HepG2 (cell line): Measurements from ENCODE around the gene L3MBTL3. TPM values are rescaled to one million over a fixed set of nuclear protein-coding genes. Genes with fewer than 3 reads are reported as not detected.

Source experiments
- IRX3 ChIP-seq: sonication (generic); formaldehyde crosslinking; IDR thresholded peaks from 2 replicates; pipeline ENCODE4 v1.8.1; 2023; ENCODE audit warnings: mild to moderate bottlenecking, low read depth, missing genetic modification reagents, borderline replicate concordance
- TFDP1 ChIP-seq: IDR thresholded peaks from 2 replicates; pipeline ENCODE4 v1.6.1; 2016; ENCODE audit warnings: missing compliant biosample characterization, missing genetic modification reagents, borderline replicate concordance
- TOE1 ChIP-seq: sonication (generic); formaldehyde crosslinking; IDR thresholded peaks from 2 replicates; pipeline ENCODE4 v1.4.0; 2020; ENCODE audit warnings: mild to moderate bottlenecking, missing genetic modification reagents
- TRIM22 ChIP-seq: fragments of 450-650 bp; IDR thresholded peaks from 2 replicates; pipeline ENCODE4 v1.6.1; 2017
- UBTF ChIP-seq: sonication (generic); formaldehyde crosslinking; IDR thresholded peaks from 2 replicates; pipeline ENCODE4 v1.4.0; 2020; ENCODE audit warnings: mild to moderate bottlenecking, missing genetic modification reagents
- ZNF142 ChIP-seq: sonication (generic); formaldehyde crosslinking; IDR thresholded peaks from 2 replicates; pipeline ENCODE4 v1.4.0; 2020; ENCODE audit warnings: missing genetic modification reagents
- ZNF605 ChIP-seq: sonication (generic); formaldehyde crosslinking; IDR thresholded peaks from 2 replicates; pipeline ENCODE4 v1.8.0; 2022; ENCODE audit warnings: mild to moderate bottlenecking, missing genetic modification reagents
- ZNF777 ChIP-seq: sonication (generic); formaldehyde crosslinking; IDR thresholded peaks from 2 replicates; pipeline ENCODE4 v1.4.0; 2020; ENCODE audit warnings: missing genetic modification reagents
- polyA plus RNA-seq, 8 experiments: library from polyadenylated mRNA; depleted of rRNA in 3 of 8; stranded (reverse) in 7 of 8; unstranded in 1 of 8; fragments of >200 nt; fragmentation: Illumina TruSeq in 4 of 8; extraction: Trizol in 4 of 8; gene quantifications; 2 replicates each; pipeline versions ENCODE4 v1.2.1 to v1.2.3, GENCODE V29; 2011 to 2016; ENCODE audit warnings: low read depth in 4 of 8, missing spikeins in 1 of 8, mixed read lengths in 1 of 8; ENCODE audit not compliant: insufficient read depth in 1 of 8
- total RNA-seq, 5 experiments: library from RNA; depleted of rRNA; stranded (reverse); fragments of >200 nt; fragmentation: Illumina TruSeq; extraction: Trizol; gene quantifications; 2 replicates each; pipeline ENCODE4 v1.2.3, GENCODE V29; 2016; ENCODE audit warnings: low read depth in 1 of 5

The L3MBTL3 gene
- total and polyA plus RNA-seq, 2 of the 13 experiments (the other 11 are each of a cell fraction or from before 2014, with no cell fraction given) = 1.5 to 2.5 TPM

GRCh38 chr6:130018292-130018743 lies at the start of gene L3MBTL3 (continued):
- peak; percentile 45 for TF ChIP-seq ZNF777 (CRISPR knock-in tag)
- no peak for TF ChIP-seq IRX3 (CRISPR knock-in tag)
- TF ChIP-seq ZNF605 = 0 out of 2 replicates have a peak, but pooled peaks have one; percentile 26
- TF ChIP-seq ZNF142 (CRISPR knock-in tag) = 0 out of 2 replicates have a peak, but pooled peaks have one; percentile 38
- TF ChIP-seq UBTF (CRISPR knock-in tag) = peak; percentile 86
- no peak for TF ChIP-seq TOE1 (CRISPR knock-in tag)
- no peak for TF ChIP-seq TRIM22
- no peak for TF ChIP-seq TFDP1
